Measurements from ENCODE around the gene CDKN1C.

The CDKN1C gene

DNA sequence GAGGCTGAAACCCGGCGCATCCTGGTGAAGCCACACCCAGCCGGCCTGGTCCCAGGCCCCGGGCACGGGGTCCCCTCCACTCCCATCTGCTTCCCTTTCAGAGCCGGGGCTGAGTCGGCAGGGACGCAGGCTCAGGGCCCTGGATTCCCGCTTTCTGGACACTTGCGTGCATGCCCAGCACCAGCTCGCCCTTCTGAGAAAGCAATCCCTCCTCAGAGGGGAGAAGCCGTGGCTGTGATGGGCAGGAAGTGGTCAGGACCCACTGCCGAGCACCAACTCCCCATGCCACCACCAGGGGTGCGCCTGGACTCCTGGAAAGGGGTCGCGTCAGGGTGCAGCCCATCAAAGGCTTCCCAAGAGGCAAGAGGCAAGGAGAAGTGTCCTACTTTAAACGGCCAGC, 15.1 kb downstream of the CDKN1C start:
- no peak for DNase-seq (ENCODE audit: low spot score)

GRCh38 chr11:2869561-2870427, 15.8 kb downstream of the CDKN1C start:
- no peak for DNase-seq (ENCODE audit: low spot score)

- DNase-seq (ENCODE audit: low spot score) = no peak
These were observed 16.4 kb downstream of the CDKN1C start for GRCh38 chr11:2869134-2869526.

- no peak for DNase-seq (ENCODE audit: low spot score)
These were observed 17.0 kb downstream of the CDKN1C start for GRCh38 chr11:2868506-2869133.

GRCh38 chr11:2867722-2868505, 17.7 kb downstream of the CDKN1C start:
- DNase-seq (ENCODE audit: low spot score) = peak; percentile 28

DNA sequence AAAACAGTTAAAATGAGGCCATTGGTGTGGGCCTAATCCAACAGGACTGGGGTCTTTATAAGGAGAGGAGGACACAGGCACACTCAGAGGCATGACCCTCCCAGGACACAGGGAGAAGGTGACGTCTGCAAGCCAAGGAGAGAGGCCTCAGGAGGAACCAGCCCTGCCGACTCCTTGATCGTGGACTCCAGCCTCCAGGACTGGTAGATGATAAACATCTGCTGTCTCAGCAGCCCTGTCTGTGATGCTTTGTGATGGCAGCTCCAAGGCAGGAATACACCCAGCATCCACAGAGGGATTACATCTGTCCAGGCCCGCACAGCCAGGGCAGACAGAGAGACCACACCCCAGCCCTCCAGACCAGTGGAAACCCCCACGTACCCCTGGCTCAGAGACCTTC, 18.4 kb downstream of the CDKN1C start:
- DNase-seq (ENCODE audit: low spot score) = no peak

DNA sequence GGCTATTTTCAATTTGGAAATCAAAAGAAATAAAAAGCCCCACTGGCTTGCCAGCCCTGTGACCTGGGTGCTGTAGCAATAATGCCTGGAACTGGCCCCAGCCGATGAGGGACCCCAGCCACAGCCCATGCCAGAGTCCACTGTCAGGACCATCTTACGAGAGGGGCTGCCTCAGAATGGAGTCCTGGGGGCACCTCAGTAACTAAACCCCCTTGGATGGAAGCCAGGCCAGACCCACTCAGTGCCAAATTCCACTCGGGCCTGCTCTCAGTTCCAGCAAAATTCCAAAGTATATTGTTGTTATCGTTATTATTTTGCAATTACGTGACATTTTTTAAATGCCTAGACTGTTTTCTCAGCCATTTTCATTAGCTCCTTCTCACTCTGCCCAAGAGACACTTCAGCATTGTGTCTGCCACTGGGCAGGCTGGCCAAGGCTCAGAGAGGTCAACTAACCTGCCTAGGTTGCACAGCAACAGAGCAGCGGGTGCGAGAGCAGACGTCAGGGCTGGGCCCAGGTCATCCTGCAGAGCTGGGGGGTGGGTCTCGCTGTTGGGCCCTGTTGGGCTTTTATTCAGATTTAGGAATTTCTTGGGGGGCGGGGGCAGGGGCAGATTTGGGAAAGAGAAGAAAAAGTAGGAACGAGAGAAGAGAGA, 19.5 kb downstream of the CDKN1C start:
- DNase-seq (ENCODE audit: low spot score) = no peak

DNA sequence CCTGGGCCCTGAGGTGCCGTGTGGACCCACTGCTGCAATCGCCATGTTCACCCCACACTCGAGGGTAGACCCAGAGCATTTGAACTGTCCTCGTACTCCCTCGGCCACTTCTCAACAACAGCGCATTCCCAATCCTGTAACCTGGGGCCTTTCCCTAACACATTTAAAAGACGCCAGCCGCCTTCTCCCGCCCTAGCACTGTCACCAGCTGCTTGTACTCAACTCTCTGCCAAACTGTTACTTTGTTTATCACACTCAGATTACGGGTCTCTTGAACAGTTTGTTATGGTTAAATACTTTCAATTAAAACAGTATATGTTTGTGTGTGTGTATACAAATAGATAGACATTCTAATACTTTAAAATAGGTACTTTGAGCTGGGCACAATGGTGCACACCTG, 20.7 kb downstream of the CDKN1C start:
- DNase-seq (ENCODE audit: low spot score) = no peak

DNA sequence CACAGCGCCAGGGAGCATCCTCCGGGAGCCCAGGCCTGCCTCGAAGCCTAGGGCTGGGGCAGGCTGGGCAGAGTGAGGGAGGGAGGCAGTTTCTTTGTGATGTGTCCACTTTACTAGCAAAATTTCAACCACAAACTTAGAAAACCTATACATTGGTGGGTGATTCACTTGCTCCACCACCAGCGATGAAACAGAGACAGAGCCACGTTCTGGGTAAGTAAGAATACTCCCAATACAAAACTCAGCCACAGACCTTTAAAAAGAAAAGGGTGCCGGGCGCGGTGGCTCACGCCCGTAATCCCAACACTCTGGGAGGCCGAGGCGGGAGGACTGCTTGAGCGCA, 22.3 kb downstream of the CDKN1C start:
- no peak for DNase-seq (ENCODE audit: low spot score)

GRCh38 chr11:2862395-2863275, 22.9 kb downstream of the CDKN1C start:
- DNase-seq (ENCODE audit: low spot score) = no peak

GRCh38 chr11:2860636-2861035, 24.9 kb downstream of the CDKN1C start:
- no peak for DNase-seq (ENCODE audit: low spot score)

DNA sequence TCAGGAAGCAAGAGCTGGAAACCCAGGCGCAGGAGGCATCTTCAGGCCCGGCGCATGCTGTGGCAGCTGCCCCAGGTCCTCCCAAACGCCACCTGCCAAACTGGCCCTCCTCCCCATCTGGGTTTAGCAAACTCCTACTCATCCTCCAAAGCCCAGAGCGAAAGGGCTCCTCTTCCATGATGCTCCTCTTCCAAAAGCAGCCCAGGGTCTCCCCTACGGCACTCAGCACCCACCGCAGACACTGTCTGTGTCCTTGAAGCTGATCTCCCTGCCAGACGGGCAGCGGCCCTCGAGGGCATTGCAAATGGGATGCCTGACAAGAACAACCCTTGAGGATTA, 25.9 kb downstream of the CDKN1C start:
- no peak for DNase-seq (ENCODE audit: low spot score)

DNA sequence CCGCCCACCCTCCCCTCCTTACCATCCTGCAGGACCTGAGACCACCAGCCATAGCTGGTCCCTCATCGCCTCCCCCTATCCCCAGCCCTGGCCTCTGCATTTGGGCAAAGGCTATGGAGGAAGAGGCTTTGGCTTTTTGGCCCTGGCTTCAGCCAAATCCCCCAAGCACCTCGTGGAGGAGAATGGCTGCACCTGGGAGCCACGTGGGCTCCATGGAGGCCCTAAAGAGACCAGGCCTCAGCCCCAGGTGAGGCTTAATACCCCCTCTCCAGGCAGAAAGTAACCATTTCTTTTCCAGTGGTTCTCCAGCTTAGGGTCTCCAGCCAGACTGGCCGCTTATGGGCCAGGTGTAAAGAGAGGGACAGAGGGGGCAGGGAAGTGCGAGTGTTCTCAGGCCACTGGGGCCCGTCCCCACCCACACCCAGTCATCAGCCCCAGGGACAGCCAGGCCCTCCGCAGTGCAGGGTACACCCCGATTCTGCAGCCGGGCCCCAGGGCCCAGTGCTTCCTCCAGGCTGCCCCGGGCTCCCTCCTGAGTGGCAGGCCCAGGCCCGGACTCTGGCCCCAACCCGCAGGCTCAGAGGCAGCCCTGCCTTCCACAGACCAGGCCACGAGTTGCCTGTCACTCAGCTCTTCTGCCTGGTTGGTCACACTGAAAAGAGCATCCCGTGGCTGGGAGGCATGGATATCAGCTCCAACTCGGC, 26.4 kb downstream of the CDKN1C start:
- no peak for DNase-seq (ENCODE audit: low spot score)

GRCh38 chr11:2857918-2858317, 27.7 kb downstream of the CDKN1C start:
- DNase-seq (ENCODE audit: low spot score) = no peak

DNA sequence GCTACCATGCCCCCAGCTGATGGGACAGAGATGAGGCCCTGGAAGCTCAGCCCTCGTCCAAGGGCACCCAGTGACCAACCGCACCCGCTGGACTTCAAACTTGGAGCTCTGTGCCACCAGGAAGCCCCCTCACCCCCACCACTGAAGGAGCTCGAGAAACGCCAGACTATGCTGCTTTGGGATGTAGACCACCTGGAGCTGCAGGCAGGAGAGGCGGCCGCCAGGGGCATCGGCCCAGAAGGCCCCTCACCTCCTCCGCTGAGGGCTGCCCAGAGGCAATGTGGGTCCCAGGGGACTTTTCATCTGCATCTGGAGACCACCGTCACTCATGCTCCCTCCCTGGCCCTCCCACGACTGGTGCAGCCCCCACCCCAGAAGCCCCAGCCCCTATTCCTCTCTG, 28.3 kb downstream of the CDKN1C start:
- no peak for DNase-seq (ENCODE audit: low spot score)

GRCh38 chr11:2855162-2855561, 30.4 kb downstream of the CDKN1C start:
- no peak for DNase-seq (ENCODE audit: low spot score)

GRCh38 chr11:2853997-2854560, 31.5 kb downstream of the CDKN1C start:
- no peak for DNase-seq (ENCODE audit: low spot score)

DNA sequence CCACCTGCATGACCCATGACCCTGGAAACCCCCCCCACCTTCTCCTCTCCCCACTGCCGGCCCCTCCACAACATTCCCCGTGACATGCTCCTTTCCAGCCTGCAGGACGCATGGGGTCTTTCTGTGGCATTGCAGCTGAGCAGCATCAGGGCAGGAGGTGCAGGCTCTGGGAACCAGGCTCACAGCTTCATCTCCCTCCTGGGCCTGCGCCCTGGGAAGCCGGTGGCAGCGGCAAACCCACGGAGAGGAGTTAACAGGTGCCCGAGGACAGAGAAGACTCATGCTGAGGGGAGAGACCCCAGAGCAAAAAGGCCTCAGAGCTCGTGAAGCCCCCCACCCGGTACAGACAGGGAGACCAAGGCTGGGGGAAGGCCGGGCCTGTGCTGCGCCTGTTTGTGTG, 32.2 kb downstream of the CDKN1C start:
- DNase-seq (ENCODE audit: low spot score) = no peak

- DNase-seq (ENCODE audit: low spot score) = no peak
These were observed 35.4 kb downstream of the CDKN1C start for GRCh38 chr11:2849994-2850770.

- DNase-seq (ENCODE audit: low spot score) = no peak
These were observed 37.1 kb downstream of the CDKN1C start for GRCh38 chr11:2848497-2848896.
